OCI-LY3 (cell line): ENCODE results near the gene DRC3.

ENCODE experiments used
- H2AFZ ChIP-seq: fragments of 200-600, 300-600 bp; shearing (Covaris generic); 2 replicates; pipeline ENCODE4 v1.6.0; 2014; ENCODE audit warnings: antibody characterized with exemption, low read depth, low read length
- H3K27ac ChIP-seq: fragments of 200-600, 300-600 bp; sonication (generic); 2 replicates; pipeline ENCODE4 v1.5.1; 2014; ENCODE audit warnings: mild to moderate bottlenecking, low read length, moderate library complexity, mixed read lengths
- H3K27me3 ChIP-seq: fragments of 200-600, 300-600 bp; sonication (generic); 2 replicates; pipeline ENCODE4 v1.6.1; 2014; ENCODE audit warnings: low read depth, low read length, mixed read lengths
- H3K36me3 ChIP-seq: fragments of 200-600, 300-600 bp; sonication (generic); replicated peaks from 2 replicates; pipeline ENCODE3; 2014; ENCODE audit warnings: low read depth, low read length, mixed read lengths
- H3K4me1 ChIP-seq: fragments of 300-600, 200-600 bp; sonication (generic); 2 replicates; pipeline ENCODE4 v1.6.1; 2014; ENCODE audit warnings: low read length, mixed read lengths
- H3K4me2 ChIP-seq: fragments of 200-600, 300-600 bp; sonication (generic); 2 replicates; pipeline ENCODE4 v1.6.1; 2014; ENCODE audit warnings: low read length, mixed read lengths
- H3K4me3 ChIP-seq: fragments of 300-600, 200-600 bp; sonication (generic); 2 replicates; pipeline ENCODE4 v1.5.1; 2014; ENCODE audit warnings: antibody characterized with exemption, mild to moderate bottlenecking, low read length, moderate library complexity
- H3K79me2 ChIP-seq: fragments of 300-600, 200-600 bp; shearing (Covaris generic); 2 replicates; pipeline ENCODE4 v1.6.1; 2014; ENCODE audit warnings: mild to moderate bottlenecking, low read length, mixed read lengths
- H3K9ac ChIP-seq: fragments of 300-600, 200-600 bp; shearing (Covaris generic); 2 replicates; pipeline ENCODE4 v1.6.0; 2014; ENCODE audit warnings: mild to moderate bottlenecking, low read length, moderate library complexity
- H3K9me3 ChIP-seq: fragments of 200-600, 300-600 bp; shearing (Covaris generic); 2 replicates; pipeline ENCODE4 v1.6.1; 2014; ENCODE audit warnings: low read length, mixed read lengths; ENCODE audit not compliant: insufficient read depth
- H4K20me1 ChIP-seq: fragments of 200-600, 300-600 bp; sonication (generic); 2 replicates; pipeline ENCODE4 v1.6.1; 2016; ENCODE audit warnings: low read length, mixed read lengths; ENCODE audit not compliant: insufficient read depth
- CTCF ChIP-seq: fragments of 200-600, 300-600 bp; sonication (generic); IDR thresholded peaks from 2 replicates; pipeline ENCODE4 v1.5.1; 2014; ENCODE audit warnings: antibody characterized with exemption, low read length, low read depth
- EZH2phosphoT487 ChIP-seq: fragments of 200-600 bp; shearing (Covaris generic); IDR thresholded peaks from 2 replicates; pipeline ENCODE4 v1.6.1; 2018; ENCODE audit warnings: antibody characterized with exemption, mixed run types, low read depth

The DRC3 gene

GRCh38 chr17:18065546-18065945, 92.9 kb downstream of the DRC3 start:
- Histone ChIP-seq H3K36me3 (no peaks in the 10 kb centered on the region), H3K4me3 (no peak overlapping the region), H4K20me1 (no peaks in the 10 kb centered on the region), H2AFZ (no peak overlapping the region), H3K27me3 (no peaks in the 10 kb centered on the region), H3K79me2 (no peaks in the 10 kb centered on the region), H3K9me3 (no peaks in the 10 kb centered on the region), H3K9ac (no peak overlapping the region), H3K4me1 (no peaks in the 10 kb centered on the region), H3K4me2 (no peak overlapping the region), H3K27ac (no peak overlapping the region)
- TF ChIP-seq EZH2phosphoT487 = no peak
- TF ChIP-seq CTCF = no peak
